ENCODE measurements around the gene TAF4. TPM values are rescaled to one million over a fixed set of nuclear protein-coding genes. Genes with fewer than 3 reads are reported as not detected.

TAF4 gene
- total RNA-seq, 2 donors from 2014 or later = 12.7 to 29.0 TPM

DNA sequence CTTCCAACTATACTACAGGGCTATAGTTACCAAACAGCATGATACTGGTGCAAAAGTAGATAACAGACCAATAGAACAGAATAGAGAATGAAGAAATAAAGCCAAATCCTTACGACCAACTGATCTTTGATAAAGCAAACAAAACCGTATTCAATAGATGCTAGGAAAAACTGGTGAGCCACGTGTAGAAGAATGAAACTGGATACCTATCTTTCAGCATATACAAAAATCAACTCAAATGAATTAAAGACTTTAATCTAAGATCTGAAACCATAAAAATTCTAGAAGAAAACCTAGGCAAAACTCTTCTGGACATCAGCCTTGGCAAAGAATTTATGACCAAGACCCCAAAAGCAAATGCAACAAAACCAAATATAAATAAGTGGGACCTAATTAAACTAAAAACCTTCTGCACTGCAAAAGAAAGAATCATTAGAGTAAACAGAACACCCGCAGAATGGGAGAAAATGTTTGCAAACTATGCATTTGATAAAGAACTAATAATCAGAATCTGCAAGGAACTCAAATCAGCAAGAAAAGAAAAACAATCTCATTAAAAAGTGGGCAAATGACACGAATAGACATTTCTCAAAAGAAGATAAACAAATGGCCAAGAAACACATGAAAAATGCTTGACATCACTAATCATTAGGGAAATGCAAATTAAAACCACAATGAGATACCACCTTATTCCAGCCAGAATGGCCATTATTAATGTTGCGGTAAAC lies 109.8 kb downstream of the TAF4 start:
- no peaks in the 10 kb centered on the region for H3K27me3 ChIP-seq
- DNase-seq (no peak), ATAC-seq (no peak)
- TF ChIP-seq POLR2A (IDR thresholded peaks at IDR 0.05) = no peak
- 18 to 23% methylated on average over 6 of the region's 6 CpGs for WGBS, 2 donors
- H3K27ac ChIP-seq = peak overlapping the region in 3 of 4 donors; percentile 51 to 71 (median 59)
- intact Hi-C loops (cut with DNase I) = no loop called here
- no peaks in the 10 kb centered on the region for H3K9me3 ChIP-seq
- no peak overlapping the region for H3K4me3 ChIP-seq
- H3K4me1 ChIP-seq = peaks cover 30% of the 10 kb centered on the region
- no peaks in the 10 kb centered on the region for H3K36me3 ChIP-seq (replicated peaks in 1 of 2; ENCODE audit: insufficient read depth in 1 of 2, low read depth in 2 of 2)

DNA sequence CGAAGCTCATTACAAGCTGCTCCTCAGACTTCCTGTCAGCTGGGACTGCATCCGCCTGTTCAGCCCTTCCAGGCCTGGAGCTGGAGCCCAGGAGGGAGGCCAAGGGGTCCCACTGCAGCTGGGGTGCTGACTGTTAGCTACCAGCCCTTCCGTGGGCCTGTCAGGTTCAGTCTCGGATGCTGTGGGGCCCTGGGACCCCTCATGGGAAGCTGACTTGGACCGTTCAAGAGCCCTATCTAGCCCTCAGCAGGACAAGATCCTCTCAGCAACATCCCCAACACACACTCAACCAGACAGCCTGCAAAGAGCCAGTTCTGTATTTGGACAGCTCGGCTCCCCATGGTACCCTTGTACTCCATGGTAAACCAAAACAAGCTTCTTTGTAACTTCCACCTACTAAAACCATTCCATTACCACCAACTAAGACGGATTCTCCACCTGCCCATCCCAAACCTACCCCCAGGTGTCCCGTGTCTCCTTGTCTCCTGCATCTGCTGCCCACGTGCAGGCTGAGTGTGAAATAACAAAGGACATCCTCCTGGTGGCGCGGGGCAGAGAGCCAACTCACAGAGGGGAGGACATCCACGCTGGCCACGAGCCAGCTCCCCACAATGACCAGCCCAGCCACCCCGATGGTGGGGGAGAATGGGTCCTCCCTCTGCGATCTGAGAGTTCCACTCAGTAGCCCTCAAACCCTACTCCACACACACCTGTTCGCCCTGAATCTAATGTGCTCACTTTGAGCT lies 111.2 kb downstream of the TAF4 start:
- intact Hi-C loops (cut with DNase I) = no loop called here
- TF ChIP-seq, protein P1, sequence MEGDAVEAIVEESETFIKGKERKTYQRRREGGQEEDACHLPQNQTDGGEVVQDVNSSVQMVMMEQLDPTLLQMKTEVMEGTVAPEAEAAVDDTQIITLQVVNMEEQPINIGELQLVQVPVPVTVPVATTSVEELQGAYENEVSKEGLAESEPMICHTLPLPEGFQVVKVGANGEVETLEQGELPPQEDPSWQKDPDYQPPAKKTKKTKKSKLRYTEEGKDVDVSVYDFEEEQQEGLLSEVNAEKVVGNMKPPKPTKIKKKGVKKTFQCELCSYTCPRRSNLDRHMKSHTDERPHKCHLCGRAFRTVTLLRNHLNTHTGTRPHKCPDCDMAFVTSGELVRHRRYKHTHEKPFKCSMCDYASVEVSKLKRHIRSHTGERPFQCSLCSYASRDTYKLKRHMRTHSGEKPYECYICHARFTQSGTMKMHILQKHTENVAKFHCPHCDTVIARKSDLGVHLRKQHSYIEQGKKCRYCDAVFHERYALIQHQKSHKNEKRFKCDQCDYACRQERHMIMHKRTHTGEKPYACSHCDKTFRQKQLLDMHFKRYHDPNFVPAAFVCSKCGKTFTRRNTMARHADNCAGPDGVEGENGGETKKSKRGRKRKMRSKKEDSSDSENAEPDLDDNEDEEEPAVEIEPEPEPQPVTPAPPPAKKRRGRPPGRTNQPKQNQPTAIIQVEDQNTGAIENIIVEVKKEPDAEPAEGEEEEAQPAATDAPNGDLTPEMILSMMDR (IDR thresholded peaks at IDR 0.05) = no peak
- no peak for TF ChIP-seq POLR2A (IDR thresholded peaks at IDR 0.05)
- Histone ChIP-seq H3K36me3 (replicated peaks in 1 of 2; ENCODE audit: insufficient read depth in 1 of 2, low read depth in 2 of 2) (no peaks in the 10 kb centered on the region), H3K9me3 (no peaks in the 10 kb centered on the region), H3K27me3 (no peaks in the 10 kb centered on the region), H3K27ac (no peak overlapping the region), H3K4me1 (peaks cover 30% of the 10 kb centered on the region), H3K4me3 (no peak overlapping the region)
- 61 to 75% methylated on average over 13 to 16 of the region's 16 CpGs for WGBS, 2 donors
- peak in 1 of 4 donors; percentile 14 for DNase-seq
- no peak for ATAC-seq

DNA sequence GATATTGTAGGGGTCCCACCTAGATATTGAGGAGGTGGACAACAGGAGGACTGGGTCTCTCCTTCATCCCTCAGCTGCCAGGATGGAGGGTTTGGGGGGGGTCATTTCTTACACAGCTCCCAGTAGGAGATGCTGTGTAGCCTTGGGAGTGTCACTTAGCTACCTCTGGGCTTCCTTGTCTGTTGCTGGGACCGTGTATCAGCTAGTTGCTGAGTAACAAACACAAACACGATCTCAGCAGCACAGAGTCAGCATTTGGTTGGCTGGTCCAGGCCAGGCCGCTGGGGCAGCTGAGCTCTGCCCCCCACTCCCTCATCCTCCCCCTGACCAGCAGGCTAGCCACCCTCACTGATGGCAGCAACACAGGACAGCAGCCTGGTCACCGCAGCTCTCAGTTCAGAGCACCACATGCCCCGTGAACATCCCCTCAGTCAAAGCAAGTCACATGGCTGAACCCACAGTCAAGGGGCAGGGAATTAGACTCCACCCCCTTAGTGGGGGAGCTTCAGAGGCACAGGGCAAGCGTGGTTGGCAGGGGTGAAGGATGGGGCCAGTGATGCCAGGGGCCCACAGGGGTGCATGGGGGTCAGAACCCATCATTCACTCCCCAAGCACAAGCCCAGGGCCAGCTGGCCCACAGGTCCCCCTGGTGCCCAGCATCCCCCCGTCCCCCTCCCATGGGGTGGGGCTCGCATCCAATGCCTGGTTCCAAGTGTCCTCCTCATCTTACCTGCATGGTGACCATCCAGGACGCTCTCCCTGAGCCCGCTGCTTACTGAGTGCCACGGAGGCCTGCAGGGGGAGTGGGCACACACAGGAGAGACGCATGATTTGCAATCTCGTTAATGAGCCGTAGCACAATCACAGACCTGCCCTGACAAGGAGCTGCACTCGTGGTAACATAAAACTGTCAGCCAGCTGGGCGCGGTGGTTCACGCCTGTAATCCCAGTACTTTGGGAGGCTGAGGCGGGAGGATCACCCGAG lies 112.4 kb downstream of the TAF4 start:
- DNase-seq (peak in 2 of 4 donors; percentile 4 to 7), ATAC-seq (no peak)
- Histone ChIP-seq H3K27me3 (no peaks in the 10 kb centered on the region), H3K9me3 (no peaks in the 10 kb centered on the region), H3K36me3 (replicated peaks in 1 of 2; ENCODE audit: insufficient read depth in 1 of 2, low read depth in 2 of 2) (no peaks in the 10 kb centered on the region), H3K4me3 (no peak overlapping the region), H3K27ac (no peak overlapping the region), H3K4me1 (peaks cover 30% of the 10 kb centered on the region)
- WGBS, 2 donors = 91 to 92% methylated on average over 14 to 19 of the region's 20 CpGs
- TF ChIP-seq, protein P1 (IDR thresholded peaks at IDR 0.05) = no peak
- no peak for TF ChIP-seq POLR2A (IDR thresholded peaks at IDR 0.05)
- intact Hi-C loops (cut with DNase I) = no loop called here

DNA sequence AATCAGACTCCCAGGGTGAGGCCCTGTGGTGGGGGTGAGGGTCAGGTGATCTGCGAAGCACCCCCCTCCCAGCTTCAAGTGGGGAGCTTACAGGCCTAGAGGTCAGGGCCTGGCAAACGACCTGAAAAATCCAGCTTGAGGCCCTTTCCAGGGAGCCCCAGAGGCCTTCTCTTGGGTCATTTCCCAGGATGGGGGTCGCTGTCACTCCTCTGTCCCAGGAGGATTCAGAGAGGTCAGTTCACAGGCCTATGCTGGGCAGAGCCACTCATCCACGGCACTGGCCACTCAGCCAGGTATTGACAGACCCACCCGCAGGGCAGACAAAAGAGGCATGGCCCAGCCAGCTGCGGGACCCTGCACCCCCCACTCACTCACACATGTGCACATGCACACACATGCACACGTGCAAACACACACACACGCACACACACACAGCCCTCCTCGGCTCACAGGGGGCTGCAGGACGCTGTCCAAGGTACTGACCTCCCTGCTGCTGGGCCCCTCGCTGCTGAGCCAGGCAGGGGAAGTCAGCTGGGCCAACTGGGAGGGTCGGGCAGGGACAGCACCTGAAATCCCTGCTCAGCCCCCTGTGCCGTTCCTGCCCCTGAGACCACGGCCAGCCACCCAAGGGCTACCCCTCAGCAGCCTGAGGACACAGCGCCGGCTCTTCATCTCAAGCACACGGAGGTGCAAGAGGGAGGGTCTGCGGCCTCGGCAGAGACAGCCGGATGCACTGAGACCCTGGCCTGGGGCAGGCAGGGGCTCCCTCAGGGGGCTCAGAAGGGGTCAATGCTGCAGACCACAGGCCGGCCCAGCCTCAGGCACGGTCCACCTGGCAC lies 113.8 kb downstream of the TAF4 start:
- Histone ChIP-seq H3K27me3 (no peaks in the 10 kb centered on the region), H3K9me3 (no peaks in the 10 kb centered on the region), H3K4me1 (peaks cover 19% of the 10 kb centered on the region), H3K36me3 (replicated peaks in 1 of 2; ENCODE audit: insufficient read depth in 1 of 2, low read depth in 2 of 2) (no peaks in the 10 kb centered on the region), H3K4me3 (no peak overlapping the region), H3K27ac (no peak overlapping the region)
- DNase-seq = peak in 1 of 4 donors; percentile 6
- no peak for ATAC-seq
- intact Hi-C loops (cut with DNase I) = no loop called here
- no peak for TF ChIP-seq POLR2A (IDR thresholded peaks at IDR 0.05)
- TF ChIP-seq, protein P1 (IDR thresholded peaks at IDR 0.05) = no peak
- WGBS, 2 donors = 53% methylated on average over 22 of the region's 22 CpGs; no CpG with 5 or more reads in 1 of the 2 donors

Data from body of pancreas (tissue), 4 donors.